A673 (cell line): Measurements from ENCODE around the gene GH2. TPM values are rescaled to one million over a fixed set of nuclear protein-coding genes. Genes with fewer than 3 reads are reported as not detected.

Source experiments
- BruUV-seq: library from RNA; stranded (reverse); fragments of 400-500 nt; replicated peaks from 2 replicates; lab custom pipeline; 2021; lab: Mats Ljungman, UMichigan
- CTCF ChIA-PET: fragments of 300-600 bp; sonication (Branson Sonifier 250); formaldehyde crosslinking; loops from one replicate; lab custom pipeline; 2022; ENCODE audit warnings: antibody characterized with exemption; lab: Charles Lee
- POLR2A ChIA-PET: fragments of 300-600 bp; sonication (Branson Sonifier 250); formaldehyde crosslinking; loops from one replicate; lab custom pipeline; 2022; ENCODE audit warnings: antibody characterized with exemption; ENCODE audit not compliant: low non-redundant PET; lab: Charles Lee
- DNase-seq: peaks from one replicate; pipeline ENCODE4 v3.0.0-alpha.2; 2015; ENCODE audit warnings: low spot score
- H3K27ac ChIP-seq: fragments of 200-600 bp; sonication (generic); 2 replicates; pipeline ENCODE4 v1.5.1; 2016; ENCODE audit warnings: mixed run types, low read depth, mild to moderate bottlenecking, mixed read lengths, antibody characterized with exemption, low read length; ENCODE audit not compliant: poor library complexity, severe bottlenecking
- H3K27me3 ChIP-seq: fragments of 200-600 bp; sonication (generic); replicated peaks from 2 replicates; pipeline ENCODE4 v1.6.1; 2017; ENCODE audit warnings: mixed run types, low read depth, mild to moderate bottlenecking, mixed read lengths, antibody characterized with exemption, low read length; ENCODE audit not compliant: insufficient read depth, poor library complexity
- H3K36me3 ChIP-seq: fragments of 200-600 bp; sonication (generic); 2 replicates; pipeline ENCODE4 v1.6.1; 2016; ENCODE audit warnings: mixed run types, mild to moderate bottlenecking, mixed read lengths, antibody characterized with exemption, low read length; ENCODE audit not compliant: insufficient read depth, poor library complexity, severe bottlenecking
- H3K4me1 ChIP-seq: fragments of 200-600 bp; sonication (generic); 2 replicates; pipeline ENCODE4 v1.6.1; 2017; ENCODE audit warnings: mixed run types, mild to moderate bottlenecking, mixed read lengths, antibody characterized with exemption, low read length; ENCODE audit not compliant: insufficient read depth, poor library complexity, severe bottlenecking
- H3K4me3 ChIP-seq: fragments of 200-600 bp; sonication (generic); 2 replicates; pipeline ENCODE4 v1.5.1; 2016; ENCODE audit warnings: low read depth, mixed run types, mild to moderate bottlenecking, mixed read lengths, low read length; ENCODE audit not compliant: poor library complexity, severe bottlenecking
- H3K9me3 ChIP-seq: fragments of 200-600 bp; sonication (generic); 2 replicates; pipeline ENCODE4 v1.6.1; 2016; ENCODE audit warnings: mixed run types, low read depth, mild to moderate bottlenecking, mixed read lengths, antibody characterized with exemption, low read length; ENCODE audit not compliant: poor library complexity, severe bottlenecking
- EZH2 ChIP-seq: fragments of 200-600 bp; sonication (generic); IDR thresholded peaks from 2 replicates; pipeline ENCODE4 v1.6.1; 2017; ENCODE audit warnings: borderline replicate concordance, low read depth, mild to moderate bottlenecking, mixed read lengths, antibody characterized with exemption, low read length; ENCODE audit not compliant: poor library complexity, severe bottlenecking
- intact Hi-C: fragments of 100-400 bp; cut with micrococcal nuclease; formaldehyde crosslinking; loops from one replicate; pipeline ENCODE4 v1.10.0; 2022; ENCODE audit not compliant: unreplicated experiment
- total RNA-seq: library from RNA; stranded (reverse); gene quantifications from 2 replicates; pipeline ENCODE4 v1.2.3, GENCODE V29; 2021
- TF ChIP-seq, protein P1 (sequence below): fragments of 300-800, 200-600 bp; sonication (generic); conservative IDR thresholded peaks from 2 replicates; pipeline ENCODE4 v1.5.1; 2017; ENCODE audit warnings: low read depth, mild to moderate bottlenecking, antibody characterized with exemption, low read length, moderate library complexity, mixed read lengths

Gene GH2
- total RNA-seq, 1 experiment from 2014 or later, result not detected

GRCh38 chr17:63830904-63831491 is 50.7 kb downstream of the GH2 start:
- TF ChIP-seq, protein P1, sequence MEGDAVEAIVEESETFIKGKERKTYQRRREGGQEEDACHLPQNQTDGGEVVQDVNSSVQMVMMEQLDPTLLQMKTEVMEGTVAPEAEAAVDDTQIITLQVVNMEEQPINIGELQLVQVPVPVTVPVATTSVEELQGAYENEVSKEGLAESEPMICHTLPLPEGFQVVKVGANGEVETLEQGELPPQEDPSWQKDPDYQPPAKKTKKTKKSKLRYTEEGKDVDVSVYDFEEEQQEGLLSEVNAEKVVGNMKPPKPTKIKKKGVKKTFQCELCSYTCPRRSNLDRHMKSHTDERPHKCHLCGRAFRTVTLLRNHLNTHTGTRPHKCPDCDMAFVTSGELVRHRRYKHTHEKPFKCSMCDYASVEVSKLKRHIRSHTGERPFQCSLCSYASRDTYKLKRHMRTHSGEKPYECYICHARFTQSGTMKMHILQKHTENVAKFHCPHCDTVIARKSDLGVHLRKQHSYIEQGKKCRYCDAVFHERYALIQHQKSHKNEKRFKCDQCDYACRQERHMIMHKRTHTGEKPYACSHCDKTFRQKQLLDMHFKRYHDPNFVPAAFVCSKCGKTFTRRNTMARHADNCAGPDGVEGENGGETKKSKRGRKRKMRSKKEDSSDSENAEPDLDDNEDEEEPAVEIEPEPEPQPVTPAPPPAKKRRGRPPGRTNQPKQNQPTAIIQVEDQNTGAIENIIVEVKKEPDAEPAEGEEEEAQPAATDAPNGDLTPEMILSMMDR, result no peak
- TF ChIP-seq EZH2, result no peak
- peaks cover 69% of the 10 kb centered on the region for H3K36me3 ChIP-seq
- BruUV-seq, result no TSS peak
- DNase-seq, result no peak
- no peaks in the 10 kb centered on the region for H3K9me3 ChIP-seq
- intact Hi-C loops, result no loop called here
- ChIA-PET POLR2A (no interaction called here), CTCF (no interaction called here)
- H3K27me3 ChIP-seq, result no peaks in the 10 kb centered on the region
- no peak overlapping the region for H3K4me3 ChIP-seq
- peaks cover 22% of the 10 kb centered on the region for H3K4me1 ChIP-seq
- no peak overlapping the region for H3K27ac ChIP-seq

DNA sequence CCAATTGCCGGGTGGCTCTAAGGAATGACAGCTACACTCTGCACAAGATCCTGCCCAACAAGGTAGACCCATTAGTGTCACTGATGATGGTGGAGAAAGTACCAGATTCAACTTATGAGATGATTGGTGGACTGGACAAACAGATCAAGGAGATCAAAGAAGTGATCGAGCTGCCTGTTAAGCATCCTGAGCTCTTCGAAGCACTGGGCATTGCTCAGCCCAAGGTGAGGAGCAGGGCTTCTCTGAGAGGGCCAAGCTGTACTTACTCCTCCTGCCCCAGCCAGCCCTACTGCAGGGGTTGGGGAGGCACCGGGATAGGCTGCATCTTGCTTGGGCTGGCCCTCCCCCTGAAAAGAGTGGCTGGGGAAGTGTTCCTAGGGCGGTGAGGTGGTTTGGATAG is 51.5 kb downstream of the GH2 start:
- no TSS peak for BruUV-seq
- Histone ChIP-seq H3K27me3 (no peaks in the 10 kb centered on the region), H3K4me3 (no peak overlapping the region), H3K4me1 (peaks cover 21% of the 10 kb centered on the region), H3K9me3 (no peaks in the 10 kb centered on the region), H3K36me3 (peaks cover 69% of the 10 kb centered on the region), H3K27ac (no peak overlapping the region)
- TF ChIP-seq EZH2, result no peak
- TF ChIP-seq, protein P1, result no peak
- ChIA-PET POLR2A (no interaction called here), CTCF (no interaction called here)
- no peak for DNase-seq
- intact Hi-C loops, result no loop called here

Other genes starting within 250 kb of the GH2 start
- gene LIMD2, start 181.8 kb downstream of the GH2 start, total RNA-seq, result 119 and 127 TPM in 2 replicates
- 56.3 and 62.8 TPM in 2 replicates for gene STRADA, start 140.1 kb downstream of the GH2 start, total RNA-seq
- gene CCDC47, start 108.3 kb downstream of the GH2 start, total RNA-seq, result 91.9 and 104 TPM in 2 replicates
- gene DDX42, start 107.8 kb downstream of the GH2 start, total RNA-seq, result 148 and 149 TPM in 2 replicates
- gene PSMC5, start 54.5 kb downstream of the GH2 start, total RNA-seq, result 302 and 305 TPM in 2 replicates
- 81.0 and 90.4 TPM in 2 replicates for gene FTSJ3, start 54.3 kb downstream of the GH2 start, total RNA-seq
- gene SMARCD2, start 39.3 kb downstream of the GH2 start, total RNA-seq, result 71.9 and 89.4 TPM in 2 replicates
- gene CSH2, start 8.3 kb downstream of the GH2 start, total RNA-seq, result not detected in 2 replicates
- not detected in 2 replicates for gene CSH1, start 14.6 kb upstream of the GH2 start, total RNA-seq
- gene CSHL1, start 29.3 kb upstream of the GH2 start, total RNA-seq, result not detected in 2 replicates
- gene GH1, start 36.9 kb upstream of the GH2 start, total RNA-seq, result not detected in 2 replicates
- gene CD79B, start 50.4 kb upstream of the GH2 start, total RNA-seq, result 0.39 and 0.72 TPM in 2 replicates
- gene SCN4A, start 91.0 kb upstream of the GH2 start, total RNA-seq, result 0.56 and 0.79 TPM in 2 replicates
- gene PRR29, start 116.4 kb upstream of the GH2 start, total RNA-seq, result 0.37 TPM in 1 of 2 replicates, not detected in the other
- 0.99 and 1.2 TPM in 2 replicates for gene ICAM2, start 138.7 kb upstream of the GH2 start, total RNA-seq
- gene ERN1, start 248.2 kb upstream of the GH2 start, total RNA-seq, result 6.7 and 8.0 TPM in 2 replicates